ENCODE data around the gene CEP120. TPM values are rescaled to one million over a fixed set of nuclear protein-coding genes. Genes with fewer than 3 reads are reported as not detected.

Gene CEP120
- total and polyA plus RNA-seq, 2 experiments from 2014 or later: 4.9 to 16.3 TPM

DNA sequence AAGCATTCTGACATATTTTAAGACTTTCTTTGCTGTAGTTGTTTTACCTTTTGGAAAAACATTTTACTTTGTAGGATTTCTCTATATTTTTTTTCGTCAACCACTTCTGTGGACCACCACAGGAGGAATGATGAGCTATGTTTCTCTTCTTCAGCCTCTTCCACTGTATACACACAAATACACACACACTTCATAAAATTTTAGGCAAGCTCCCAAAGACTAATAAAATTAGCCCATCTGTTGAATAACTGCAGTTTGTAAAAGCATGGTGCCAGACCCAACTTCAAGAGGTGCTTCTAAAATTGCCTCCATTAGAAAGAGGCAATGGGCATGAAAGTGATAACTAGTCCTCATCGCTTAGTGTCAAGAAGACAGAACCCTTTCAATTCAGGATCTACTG lies 4.1 kb upstream of the CEP120 start:
- H3K36me3 Mint-ChIP-seq (ENCODE audit: low read depth): no peaks in the 10 kb centered on the region
- H3K36me3 ChIP-seq (ENCODE audit: insufficient read depth): no peaks in the 10 kb centered on the region
- no peaks in the 10 kb centered on the region; the same call in 2 of the 3 replicates for H3K9me3 Mint-ChIP-seq
- no peak overlapping the region for H3K4me3 Mint-ChIP-seq
- H3K79me2 ChIP-seq (replicated peaks; ENCODE audit: insufficient read depth): peaks cover 4% of the 10 kb centered on the region
- no peak overlapping the region for H3K4me2 ChIP-seq
- H3K27me3 ChIP-seq (ENCODE audit: insufficient read depth): no peaks in the 10 kb centered on the region
- no peak overlapping the region for H3K27ac ChIP-seq (ENCODE audit: low read depth)
- no peaks in the 10 kb centered on the region for H3K9me2 ChIP-seq (ENCODE audit: insufficient read depth)
- no peak overlapping the region for H3K27ac Mint-ChIP-seq
- no peaks in the 10 kb centered on the region for H3K27me3 Mint-ChIP-seq (ENCODE audit: insufficient read depth, low read depth, poor library complexity)
- no peaks in the 10 kb centered on the region for H4K20me1 ChIP-seq (replicated peaks; ENCODE audit: insufficient read depth)
- no peaks in the 10 kb centered on the region for H3K4me1 ChIP-seq (ENCODE audit: insufficient read depth)
- H3K4me3 ChIP-seq: no peak overlapping the region
- TF ChIP-seq, protein P1, sequence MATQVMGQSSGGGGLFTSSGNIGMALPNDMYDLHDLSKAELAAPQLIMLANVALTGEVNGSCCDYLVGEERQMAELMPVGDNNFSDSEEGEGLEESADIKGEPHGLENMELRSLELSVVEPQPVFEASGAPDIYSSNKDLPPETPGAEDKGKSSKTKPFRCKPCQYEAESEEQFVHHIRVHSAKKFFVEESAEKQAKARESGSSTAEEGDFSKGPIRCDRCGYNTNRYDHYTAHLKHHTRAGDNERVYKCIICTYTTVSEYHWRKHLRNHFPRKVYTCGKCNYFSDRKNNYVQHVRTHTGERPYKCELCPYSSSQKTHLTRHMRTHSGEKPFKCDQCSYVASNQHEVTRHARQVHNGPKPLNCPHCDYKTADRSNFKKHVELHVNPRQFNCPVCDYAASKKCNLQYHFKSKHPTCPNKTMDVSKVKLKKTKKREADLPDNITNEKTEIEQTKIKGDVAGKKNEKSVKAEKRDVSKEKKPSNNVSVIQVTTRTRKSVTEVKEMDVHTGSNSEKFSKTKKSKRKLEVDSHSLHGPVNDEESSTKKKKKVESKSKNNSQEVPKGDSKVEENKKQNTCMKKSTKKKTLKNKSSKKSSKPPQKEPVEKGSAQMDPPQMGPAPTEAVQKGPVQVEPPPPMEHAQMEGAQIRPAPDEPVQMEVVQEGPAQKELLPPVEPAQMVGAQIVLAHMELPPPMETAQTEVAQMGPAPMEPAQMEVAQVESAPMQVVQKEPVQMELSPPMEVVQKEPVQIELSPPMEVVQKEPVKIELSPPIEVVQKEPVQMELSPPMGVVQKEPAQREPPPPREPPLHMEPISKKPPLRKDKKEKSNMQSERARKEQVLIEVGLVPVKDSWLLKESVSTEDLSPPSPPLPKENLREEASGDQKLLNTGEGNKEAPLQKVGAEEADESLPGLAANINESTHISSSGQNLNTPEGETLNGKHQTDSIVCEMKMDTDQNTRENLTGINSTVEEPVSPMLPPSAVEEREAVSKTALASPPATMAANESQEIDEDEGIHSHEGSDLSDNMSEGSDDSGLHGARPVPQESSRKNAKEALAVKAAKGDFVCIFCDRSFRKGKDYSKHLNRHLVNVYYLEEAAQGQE (IDR thresholded peaks at IDR 0.05; ENCODE audit: unreplicated experiment): no peak
- TF ChIP-seq, protein P2, sequence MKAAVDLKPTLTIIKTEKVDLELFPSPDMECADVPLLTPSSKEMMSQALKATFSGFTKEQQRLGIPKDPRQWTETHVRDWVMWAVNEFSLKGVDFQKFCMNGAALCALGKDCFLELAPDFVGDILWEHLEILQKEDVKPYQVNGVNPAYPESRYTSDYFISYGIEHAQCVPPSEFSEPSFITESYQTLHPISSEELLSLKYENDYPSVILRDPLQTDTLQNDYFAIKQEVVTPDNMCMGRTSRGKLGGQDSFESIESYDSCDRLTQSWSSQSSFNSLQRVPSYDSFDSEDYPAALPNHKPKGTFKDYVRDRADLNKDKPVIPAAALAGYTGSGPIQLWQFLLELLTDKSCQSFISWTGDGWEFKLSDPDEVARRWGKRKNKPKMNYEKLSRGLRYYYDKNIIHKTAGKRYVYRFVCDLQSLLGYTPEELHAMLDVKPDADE (IDR thresholded peaks at IDR 0.05): no peak
- H2AFZ ChIP-seq: no peak overlapping the region
- H3F3A ChIP-seq (replicated peaks; ENCODE audit: low read depth): no peaks in the 10 kb centered on the region
- peaks cover 14% of the 10 kb centered on the region for H3K4me1 Mint-ChIP-seq
- no peak for DNase-seq (ENCODE audit: low spot score)
- no peak for ATAC-seq

DNA sequence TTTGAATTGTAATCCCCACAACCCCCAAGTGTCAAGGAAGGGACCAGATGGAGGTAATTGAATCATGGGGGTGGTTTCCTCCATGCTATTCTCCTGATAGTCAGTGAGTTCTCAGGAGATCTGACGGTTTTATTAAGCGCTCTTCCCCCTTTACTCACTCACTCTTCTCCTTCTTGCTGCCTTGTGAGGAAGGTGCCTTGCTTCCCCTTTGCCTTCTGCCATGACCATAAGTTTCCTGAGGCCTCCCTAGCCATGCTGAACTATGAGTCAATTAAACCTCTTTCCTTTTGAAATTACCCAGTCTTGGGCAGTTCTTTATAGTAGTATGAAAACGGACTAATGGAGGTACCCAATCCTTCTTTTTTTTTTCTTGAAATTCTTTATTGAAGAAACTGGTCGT lies 2.2 kb upstream of the CEP120 start:
- no peak for DNase-seq (ENCODE audit: low spot score)
- no peaks in the 10 kb centered on the region for H3K36me3 ChIP-seq (ENCODE audit: insufficient read depth)
- no peaks in the 10 kb centered on the region for H3K27me3 ChIP-seq (ENCODE audit: insufficient read depth)
- no peak overlapping the region for H2AFZ ChIP-seq
- H3K4me3 ChIP-seq: no peak overlapping the region
- no peaks in the 10 kb centered on the region for H3F3A ChIP-seq (replicated peaks; ENCODE audit: low read depth)
- no peak overlapping the region for H3K27ac ChIP-seq (ENCODE audit: low read depth)
- H3K9me2 ChIP-seq (ENCODE audit: insufficient read depth): no peaks in the 10 kb centered on the region
- H3K79me2 ChIP-seq (replicated peaks; ENCODE audit: insufficient read depth): peaks cover 20% of the 10 kb centered on the region
- H3K4me1 ChIP-seq (ENCODE audit: insufficient read depth): peaks cover 7% of the 10 kb centered on the region
- Mint-ChIP-seq H3K4me3 (no peak overlapping the region), H3K27ac (peak overlapping the region; percentile 10; the same call in 1 of the 2 replicates), H3K27me3 (ENCODE audit: insufficient read depth, low read depth, poor library complexity) (no peaks in the 10 kb centered on the region), H3K9me3 (no peaks in the 10 kb centered on the region; the same call in 2 of the 3 replicates), H3K36me3 (ENCODE audit: low read depth) (no peaks in the 10 kb centered on the region), H3K4me1 (peaks cover 15% of the 10 kb centered on the region)
- no peak overlapping the region for H3K4me2 ChIP-seq
- no peak for ATAC-seq
- H4K20me1 ChIP-seq (replicated peaks; ENCODE audit: insufficient read depth): no peaks in the 10 kb centered on the region
- TF ChIP-seq NANOG (IDR thresholded peaks at IDR 0.05; ENCODE audit: borderline replicate concordance) (no peak), EZH2 (IDR thresholded peaks at IDR 0.05; ENCODE audit: low read depth, unreplicated experiment) (no peak), ZNF331 (CRISPR knock-in tag; IDR thresholded peaks at IDR 0.05; ENCODE audit: low read depth) (no peak), POLR2AphosphoS5 (IDR thresholded peaks at IDR 0.05; ENCODE audit: low read depth) (no peak), EZH2phosphoT487 (IDR thresholded peaks at IDR 0.05; ENCODE audit: unreplicated experiment) (no peak)
- TF ChIP-seq, protein P3, sequence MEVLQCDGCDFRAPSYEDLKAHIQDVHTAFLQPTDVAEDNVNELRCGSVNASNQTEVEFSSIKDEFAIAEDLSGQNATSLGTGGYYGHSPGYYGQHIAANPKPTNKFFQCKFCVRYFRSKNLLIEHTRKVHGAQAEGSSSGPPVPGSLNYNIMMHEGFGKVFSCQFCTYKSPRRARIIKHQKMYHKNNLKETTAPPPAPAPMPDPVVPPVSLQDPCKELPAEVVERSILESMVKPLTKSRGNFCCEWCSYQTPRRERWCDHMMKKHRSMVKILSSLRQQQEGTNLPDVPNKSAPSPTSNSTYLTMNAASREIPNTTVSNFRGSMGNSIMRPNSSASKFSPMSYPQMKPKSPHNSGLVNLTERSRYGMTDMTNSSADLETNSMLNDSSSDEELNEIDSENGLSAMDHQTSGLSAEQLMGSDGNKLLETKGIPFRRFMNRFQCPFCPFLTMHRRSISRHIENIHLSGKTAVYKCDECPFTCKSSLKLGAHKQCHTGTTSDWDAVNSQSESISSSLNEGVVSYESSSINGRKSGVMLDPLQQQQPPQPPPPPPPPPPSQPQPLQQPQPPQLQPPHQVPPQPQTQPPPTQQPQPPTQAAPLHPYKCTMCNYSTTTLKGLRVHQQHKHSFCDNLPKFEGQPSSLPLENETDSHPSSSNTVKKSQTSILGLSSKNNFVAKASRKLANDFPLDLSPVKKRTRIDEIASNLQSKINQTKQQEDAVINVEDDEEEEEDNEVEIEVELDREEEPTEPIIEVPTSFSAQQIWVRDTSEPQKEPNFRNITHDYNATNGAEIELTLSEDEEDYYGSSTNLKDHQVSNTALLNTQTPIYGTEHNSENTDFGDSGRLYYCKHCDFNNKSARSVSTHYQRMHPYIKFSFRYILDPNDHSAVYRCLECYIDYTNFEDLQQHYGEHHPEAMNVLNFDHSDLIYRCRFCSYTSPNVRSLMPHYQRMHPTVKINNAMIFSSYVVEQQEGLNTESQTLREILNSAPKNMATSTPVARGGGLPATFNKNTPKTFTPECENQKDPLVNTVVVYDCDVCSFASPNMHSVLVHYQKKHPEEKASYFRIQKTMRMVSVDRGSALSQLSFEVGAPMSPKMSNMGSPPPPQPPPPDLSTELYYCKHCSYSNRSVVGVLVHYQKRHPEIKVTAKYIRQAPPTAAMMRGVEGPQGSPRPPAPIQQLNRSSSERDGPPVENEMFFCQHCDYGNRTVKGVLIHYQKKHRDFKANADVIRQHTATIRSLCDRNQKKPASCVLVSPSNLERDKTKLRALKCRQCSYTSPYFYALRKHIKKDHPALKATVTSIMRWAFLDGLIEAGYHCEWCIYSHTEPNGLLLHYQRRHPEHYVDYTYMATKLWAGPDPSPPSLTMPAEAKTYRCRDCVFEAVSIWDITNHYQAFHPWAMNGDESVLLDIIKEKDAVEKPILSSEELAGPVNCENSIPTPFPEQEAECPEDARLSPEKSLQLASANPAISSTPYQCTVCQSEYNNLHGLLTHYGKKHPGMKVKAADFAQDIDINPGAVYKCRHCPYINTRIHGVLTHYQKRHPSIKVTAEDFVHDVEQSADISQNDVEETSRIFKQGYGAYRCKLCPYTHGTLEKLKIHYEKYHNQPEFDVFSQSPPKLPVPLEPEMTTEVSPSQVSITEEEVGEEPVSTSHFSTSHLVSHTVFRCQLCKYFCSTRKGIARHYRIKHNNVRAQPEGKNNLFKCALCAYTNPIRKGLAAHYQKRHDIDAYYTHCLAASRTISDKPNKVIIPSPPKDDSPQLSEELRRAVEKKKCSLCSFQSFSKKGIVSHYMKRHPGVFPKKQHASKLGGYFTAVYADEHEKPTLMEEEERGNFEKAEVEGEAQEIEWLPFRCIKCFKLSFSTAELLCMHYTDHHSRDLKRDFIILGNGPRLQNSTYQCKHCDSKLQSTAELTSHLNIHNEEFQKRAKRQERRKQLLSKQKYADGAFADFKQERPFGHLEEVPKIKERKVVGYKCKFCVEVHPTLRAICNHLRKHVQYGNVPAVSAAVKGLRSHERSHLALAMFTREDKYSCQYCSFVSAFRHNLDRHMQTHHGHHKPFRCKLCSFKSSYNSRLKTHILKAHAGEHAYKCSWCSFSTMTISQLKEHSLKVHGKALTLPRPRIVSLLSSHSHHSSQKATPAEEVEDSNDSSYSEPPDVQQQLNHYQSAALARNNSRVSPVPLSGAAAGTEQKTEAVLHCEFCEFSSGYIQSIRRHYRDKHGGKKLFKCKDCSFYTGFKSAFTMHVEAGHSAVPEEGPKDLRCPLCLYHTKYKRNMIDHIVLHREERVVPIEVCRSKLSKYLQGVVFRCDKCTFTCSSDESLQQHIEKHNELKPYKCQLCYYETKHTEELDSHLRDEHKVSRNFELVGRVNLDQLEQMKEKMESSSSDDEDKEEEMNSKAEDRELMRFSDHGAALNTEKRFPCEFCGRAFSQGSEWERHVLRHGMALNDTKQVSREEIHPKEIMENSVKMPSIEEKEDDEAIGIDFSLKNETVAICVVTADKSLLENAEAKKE (CRISPR knock-in tag; IDR thresholded peaks at IDR 0.05): no peak
- TF ChIP-seq, protein P4, sequence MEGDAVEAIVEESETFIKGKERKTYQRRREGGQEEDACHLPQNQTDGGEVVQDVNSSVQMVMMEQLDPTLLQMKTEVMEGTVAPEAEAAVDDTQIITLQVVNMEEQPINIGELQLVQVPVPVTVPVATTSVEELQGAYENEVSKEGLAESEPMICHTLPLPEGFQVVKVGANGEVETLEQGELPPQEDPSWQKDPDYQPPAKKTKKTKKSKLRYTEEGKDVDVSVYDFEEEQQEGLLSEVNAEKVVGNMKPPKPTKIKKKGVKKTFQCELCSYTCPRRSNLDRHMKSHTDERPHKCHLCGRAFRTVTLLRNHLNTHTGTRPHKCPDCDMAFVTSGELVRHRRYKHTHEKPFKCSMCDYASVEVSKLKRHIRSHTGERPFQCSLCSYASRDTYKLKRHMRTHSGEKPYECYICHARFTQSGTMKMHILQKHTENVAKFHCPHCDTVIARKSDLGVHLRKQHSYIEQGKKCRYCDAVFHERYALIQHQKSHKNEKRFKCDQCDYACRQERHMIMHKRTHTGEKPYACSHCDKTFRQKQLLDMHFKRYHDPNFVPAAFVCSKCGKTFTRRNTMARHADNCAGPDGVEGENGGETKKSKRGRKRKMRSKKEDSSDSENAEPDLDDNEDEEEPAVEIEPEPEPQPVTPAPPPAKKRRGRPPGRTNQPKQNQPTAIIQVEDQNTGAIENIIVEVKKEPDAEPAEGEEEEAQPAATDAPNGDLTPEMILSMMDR (conservative IDR thresholded peaks at IDR 0.05; ENCODE audit: low read depth in 2 of 2): no peak

All from GM23338 (cell line).